ENCODE measurements around the gene NKX2-1.

NKX2-1 gene

DNA sequence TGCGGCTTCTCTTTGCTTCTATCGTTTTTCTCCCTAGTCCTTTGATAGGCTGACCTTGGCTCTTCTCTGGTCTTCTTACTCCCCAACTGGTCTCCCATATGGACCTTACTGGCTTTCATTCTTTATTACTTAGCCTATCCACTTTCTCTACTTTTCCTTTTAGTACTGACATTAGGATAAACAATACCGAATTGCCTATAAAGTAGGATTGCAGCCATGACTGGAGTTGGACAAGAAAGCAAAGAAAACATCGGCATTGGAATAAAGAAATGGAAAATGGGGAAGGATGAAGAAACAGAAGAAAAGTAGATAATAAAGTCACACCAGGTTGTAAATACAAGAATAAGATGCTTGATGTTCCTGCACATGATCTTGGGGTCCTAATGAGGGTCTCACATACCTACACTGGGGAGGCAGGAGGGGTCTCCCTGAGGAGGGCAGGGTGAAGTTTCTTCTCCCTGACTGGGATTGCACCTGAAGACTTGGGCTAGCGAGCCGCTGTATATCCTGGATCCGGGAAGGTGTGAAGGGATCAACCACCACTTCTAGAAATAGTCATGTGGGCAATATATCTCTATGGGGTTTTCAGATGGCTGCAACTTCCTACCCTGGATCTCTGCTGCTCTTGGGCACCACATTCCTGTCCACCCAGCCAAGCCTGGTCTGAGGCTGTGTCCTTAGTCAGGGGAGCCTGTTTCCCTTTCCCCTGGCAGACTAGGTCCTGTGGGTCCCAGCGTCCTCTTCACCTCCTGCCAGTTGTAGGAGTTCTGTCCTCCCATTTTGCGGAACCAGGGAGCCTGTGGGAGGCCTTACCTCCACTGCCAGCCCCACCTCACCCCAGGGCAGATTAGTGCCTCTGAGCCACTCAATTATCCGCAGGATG lies 13.1 kb downstream of the NKX2-1 start:
- no peak for DNase-seq (ENCODE audit: low read depth)
- no peak overlapping the region for H3K4me3 ChIP-seq (ENCODE audit: low read length)
- TF ChIP-seq, protein P1, sequence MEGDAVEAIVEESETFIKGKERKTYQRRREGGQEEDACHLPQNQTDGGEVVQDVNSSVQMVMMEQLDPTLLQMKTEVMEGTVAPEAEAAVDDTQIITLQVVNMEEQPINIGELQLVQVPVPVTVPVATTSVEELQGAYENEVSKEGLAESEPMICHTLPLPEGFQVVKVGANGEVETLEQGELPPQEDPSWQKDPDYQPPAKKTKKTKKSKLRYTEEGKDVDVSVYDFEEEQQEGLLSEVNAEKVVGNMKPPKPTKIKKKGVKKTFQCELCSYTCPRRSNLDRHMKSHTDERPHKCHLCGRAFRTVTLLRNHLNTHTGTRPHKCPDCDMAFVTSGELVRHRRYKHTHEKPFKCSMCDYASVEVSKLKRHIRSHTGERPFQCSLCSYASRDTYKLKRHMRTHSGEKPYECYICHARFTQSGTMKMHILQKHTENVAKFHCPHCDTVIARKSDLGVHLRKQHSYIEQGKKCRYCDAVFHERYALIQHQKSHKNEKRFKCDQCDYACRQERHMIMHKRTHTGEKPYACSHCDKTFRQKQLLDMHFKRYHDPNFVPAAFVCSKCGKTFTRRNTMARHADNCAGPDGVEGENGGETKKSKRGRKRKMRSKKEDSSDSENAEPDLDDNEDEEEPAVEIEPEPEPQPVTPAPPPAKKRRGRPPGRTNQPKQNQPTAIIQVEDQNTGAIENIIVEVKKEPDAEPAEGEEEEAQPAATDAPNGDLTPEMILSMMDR (conservative IDR thresholded peaks at IDR 0.05; ENCODE audit: low read length) = no peak

GRCh38 chr14:36505892-36506731 lies 13.9 kb downstream of the NKX2-1 start:
- TF ChIP-seq, protein P1 (conservative IDR thresholded peaks at IDR 0.05; ENCODE audit: low read length) = no peak
- no peak overlapping the region for H3K4me3 ChIP-seq (ENCODE audit: low read length)
- no peak for DNase-seq (ENCODE audit: low read depth)

DNA sequence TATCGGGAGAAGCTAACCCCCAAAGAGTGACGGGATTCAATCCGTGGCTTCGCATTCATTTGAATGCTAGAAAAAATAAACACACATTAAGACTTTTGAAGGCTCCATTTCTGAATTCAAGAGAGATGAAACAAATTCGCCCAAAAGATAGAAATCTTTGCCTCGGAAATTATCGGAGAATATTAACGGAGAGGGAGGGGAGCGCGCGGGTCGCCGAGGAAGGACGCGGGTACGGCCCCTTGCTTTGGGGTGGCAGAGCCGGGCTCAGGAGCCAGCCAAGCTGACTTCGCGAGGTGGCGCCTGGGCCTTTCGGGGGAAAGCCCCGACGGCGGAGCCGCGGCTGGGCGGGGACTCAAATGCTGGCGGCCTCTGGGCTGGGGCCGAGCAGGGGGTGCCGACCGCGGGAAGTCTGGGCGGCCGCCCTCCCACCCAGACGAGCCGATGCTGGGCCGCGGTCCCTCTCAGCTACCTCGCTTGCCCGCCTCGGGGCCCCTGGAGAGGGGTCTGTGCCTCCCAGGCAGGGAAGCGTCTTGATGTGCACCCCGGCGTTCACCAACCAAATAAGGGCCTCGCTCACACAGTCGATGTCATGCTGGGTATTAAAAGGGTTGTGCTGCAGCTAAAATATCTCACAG lies 14.7 kb downstream of the NKX2-1 start:
- no peak for DNase-seq (ENCODE audit: low read depth)
- TF ChIP-seq, protein P1 (conservative IDR thresholded peaks at IDR 0.05; ENCODE audit: low read length) = no peak
- no peak overlapping the region for H3K4me3 ChIP-seq (ENCODE audit: low read length)

DNA sequence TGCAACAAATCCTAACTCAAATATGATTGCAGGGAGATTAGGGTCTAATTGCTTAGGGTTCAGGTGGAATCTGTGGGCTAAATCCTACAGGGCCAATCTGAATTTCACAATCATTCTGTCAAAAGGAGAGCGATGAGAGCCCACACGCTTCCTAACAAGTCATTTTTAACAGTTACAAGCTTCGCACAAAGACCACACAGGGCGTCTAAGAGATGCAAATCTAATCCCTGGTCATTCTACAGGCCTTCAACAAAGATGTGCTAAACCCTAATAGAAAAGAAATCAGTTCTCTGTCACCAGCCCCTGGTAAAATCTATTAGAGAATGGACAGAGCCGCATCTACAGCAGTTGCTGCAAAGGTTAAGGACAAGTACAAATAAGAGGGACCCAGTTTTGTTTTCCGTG lies 15.3 kb downstream of the NKX2-1 start:
- TF ChIP-seq, protein P1 (conservative IDR thresholded peaks at IDR 0.05; ENCODE audit: low read length) = no peak
- H3K4me3 ChIP-seq (ENCODE audit: low read length) = no peak overlapping the region
- DNase-seq (ENCODE audit: low read depth) = no peak

DNA sequence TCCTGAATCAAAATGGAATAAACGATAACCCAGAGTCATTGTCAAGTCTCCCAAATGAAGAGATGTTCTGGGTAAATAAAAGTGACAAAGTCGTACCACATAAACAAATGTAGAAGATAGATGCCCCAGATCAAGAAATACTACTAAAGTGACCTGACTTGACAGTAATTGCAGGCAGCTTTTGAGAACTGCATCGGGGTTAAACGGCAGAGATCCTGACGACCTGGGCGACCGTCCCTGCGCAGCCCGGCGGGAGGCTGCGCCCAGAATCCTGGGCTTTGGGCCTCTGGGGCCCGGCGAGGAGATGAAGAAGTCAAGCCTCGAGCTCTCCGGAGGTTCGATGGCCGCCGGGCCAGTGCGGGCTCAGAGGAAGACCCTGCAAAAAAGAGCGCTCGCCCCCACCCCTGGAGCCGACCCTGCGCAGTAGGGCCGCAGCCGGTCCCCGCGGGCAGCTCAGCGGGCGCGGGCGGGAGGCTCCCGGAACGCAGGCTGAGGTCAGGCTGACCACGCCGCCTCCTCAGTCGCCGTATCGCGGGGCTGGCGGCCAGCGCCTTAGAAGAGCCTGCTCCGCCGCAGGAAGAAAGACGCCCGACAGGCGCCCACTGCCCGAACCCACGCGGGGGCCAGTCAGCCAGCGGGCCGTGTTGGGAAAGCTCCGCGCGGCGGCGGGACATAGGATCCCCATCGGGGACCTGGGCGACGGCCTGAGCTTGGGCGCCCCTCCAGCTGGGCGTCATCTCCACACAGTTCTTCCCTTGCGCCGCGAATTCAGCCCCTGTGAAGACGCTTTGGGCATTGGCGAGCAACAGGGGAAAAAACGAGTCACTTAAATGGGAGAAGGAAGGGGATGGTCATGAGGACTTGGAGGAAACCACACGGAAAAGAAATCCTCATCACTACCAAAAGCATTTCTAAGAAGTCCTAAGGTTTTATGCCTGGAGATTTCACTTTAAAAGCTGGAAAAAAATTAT lies 16.0 kb downstream of the NKX2-1 start:
- H3K4me3 ChIP-seq (ENCODE audit: low read length) = no peak overlapping the region
- TF ChIP-seq, protein P1 (conservative IDR thresholded peaks at IDR 0.05; ENCODE audit: low read length) = no peak
- no peak for DNase-seq (ENCODE audit: low read depth)

Measured in AG10803 (cell line).